ENCODE measurements around the gene NCKAP5.

Gene NCKAP5

GRCh38 chr2:132837769-132838168 lies 730.5 kb downstream of the NCKAP5 start:
- no peak overlapping the region for H3K23ac ChIP-seq (ENCODE audit: low read depth, low read length, poor library complexity)
- H3K27me3 ChIP-seq (ENCODE audit: control insufficient read depth in 3 of 3, insufficient read depth in 3 of 3, low read depth in 1 of 3, low read length in 3 of 3): no peaks in the 10 kb centered on the region
- peak overlapping the region; percentile 15 for H3K18ac ChIP-seq (ENCODE audit: low read length)
- H3K9me3 ChIP-seq (replicated peaks in 1 of 2; ENCODE audit: control insufficient read depth in 2 of 2, insufficient read depth in 1 of 2, low read depth in 1 of 2, low read length in 2 of 2): peaks cover 0 to 47% of the 10 kb centered on the region in 2 donors
- H3K79me1 ChIP-seq (ENCODE audit: low read depth, low read length): no peaks in the 10 kb centered on the region
- H3K4me3 ChIP-seq (ENCODE audit: low read length in 2 of 2): no peak overlapping the region
- no CpG with 5 or more reads among the region's 1 CpG for WGBS, 2 donors (ENCODE audit: extremely low coverage in 2 of 2, insufficient read length in 2 of 2, insufficient replicate concordance in 1 of 2)
- no peak overlapping the region for H3K27ac ChIP-seq (replicated peaks; ENCODE audit: low read length)
- H4K8ac ChIP-seq (ENCODE audit: low read depth, low read length): no peak overlapping the region
- peaks cover 0 to 3% of the 10 kb centered on the region in 2 donors for H3K4me1 ChIP-seq (ENCODE audit: control insufficient read depth in 2 of 2, insufficient read depth in 1 of 2, low read depth in 1 of 2, low read length in 2 of 2)
- no peak overlapping the region for H2AK5ac ChIP-seq (ENCODE audit: low read depth, low read length)
- H3K14ac ChIP-seq (ENCODE audit: low read length): no peak overlapping the region
- no peak overlapping the region for H2AFZ ChIP-seq (ENCODE audit: low read length)
- no peak overlapping the region for H2BK12ac ChIP-seq (ENCODE audit: low read length)
- H3K4ac ChIP-seq (ENCODE audit: low read length): no peak overlapping the region
- H4K91ac ChIP-seq (ENCODE audit: low read depth, low read length, poor library complexity): no peak overlapping the region
- H3K9ac ChIP-seq (ENCODE audit: low read depth, low read length, poor library complexity): no peak overlapping the region
- no peak overlapping the region for H2BK15ac ChIP-seq (ENCODE audit: low read length)
- no peak overlapping the region for H2BK120ac ChIP-seq (ENCODE audit: low read depth, low read length)
- H3K36me3 ChIP-seq (replicated peaks in 1 of 2; ENCODE audit: control insufficient read depth in 2 of 2, insufficient read depth in 2 of 2, low read length in 2 of 2): peaks cover 0 to 40% of the 10 kb centered on the region in 2 donors
- no peak overlapping the region for H2BK5ac ChIP-seq (ENCODE audit: low read length)
- H3K4me2 ChIP-seq (ENCODE audit: insufficient read depth, low read length, poor library complexity, severe bottlenecking): no peak overlapping the region
- DNase-seq (ENCODE audit: low spot score): no peak

GRCh38 chr2:132830321-132830827 lies 737.9 kb downstream of the NCKAP5 start:
- peaks cover 0 to 28% of the 10 kb centered on the region in 2 donors for H3K9me3 ChIP-seq (replicated peaks in 1 of 2; ENCODE audit: control insufficient read depth in 2 of 2, insufficient read depth in 1 of 2, low read depth in 1 of 2, low read length in 2 of 2)
- no peak overlapping the region for H2BK120ac ChIP-seq (ENCODE audit: low read depth, low read length)
- H3K23ac ChIP-seq (ENCODE audit: low read depth, low read length, poor library complexity): no peak overlapping the region
- no peaks in the 10 kb centered on the region for H3K79me1 ChIP-seq (ENCODE audit: low read depth, low read length)
- H3K27me3 ChIP-seq (ENCODE audit: control insufficient read depth in 3 of 3, insufficient read depth in 3 of 3, low read depth in 1 of 3, low read length in 3 of 3): no peaks in the 10 kb centered on the region
- no peak overlapping the region for H4K8ac ChIP-seq (ENCODE audit: low read depth, low read length)
- H2BK15ac ChIP-seq (ENCODE audit: low read length): no peak overlapping the region
- no peak overlapping the region for H3K4me3 ChIP-seq (ENCODE audit: low read length in 2 of 2)
- H2BK5ac ChIP-seq (ENCODE audit: low read length): no peak overlapping the region
- no peak overlapping the region for H3K9ac ChIP-seq (ENCODE audit: low read depth, low read length, poor library complexity)
- no peak overlapping the region for H3K18ac ChIP-seq (ENCODE audit: low read length)
- WGBS, 2 donors (ENCODE audit: extremely low coverage in 2 of 2, insufficient read length in 2 of 2, insufficient replicate concordance in 1 of 2): no CpG with 5 or more reads among the region's 3 CpGs
- H2BK12ac ChIP-seq (ENCODE audit: low read length): no peak overlapping the region
- no peak overlapping the region for H2AFZ ChIP-seq (ENCODE audit: low read length)
- no peak for DNase-seq (ENCODE audit: low spot score)
- no peak overlapping the region for H3K14ac ChIP-seq (ENCODE audit: low read length)
- H3K4ac ChIP-seq (ENCODE audit: low read length): no peak overlapping the region
- no peak overlapping the region for H3K27ac ChIP-seq (replicated peaks; ENCODE audit: low read length)
- no peak overlapping the region for H2AK5ac ChIP-seq (ENCODE audit: low read depth, low read length)
- H3K4me1 ChIP-seq (ENCODE audit: control insufficient read depth in 2 of 2, insufficient read depth in 1 of 2, low read depth in 1 of 2, low read length in 2 of 2): peaks cover 0 to 2% of the 10 kb centered on the region in 2 donors
- H4K91ac ChIP-seq (ENCODE audit: low read depth, low read length, poor library complexity): no peak overlapping the region
- no peak overlapping the region for H3K4me2 ChIP-seq (ENCODE audit: insufficient read depth, low read length, poor library complexity, severe bottlenecking)
- peaks cover 0 to 32% of the 10 kb centered on the region in 2 donors for H3K36me3 ChIP-seq (replicated peaks in 1 of 2; ENCODE audit: control insufficient read depth in 2 of 2, insufficient read depth in 2 of 2, low read length in 2 of 2)

GRCh38 chr2:132825601-132826000 lies 742.7 kb downstream of the NCKAP5 start:
- Histone ChIP-seq H3K18ac (ENCODE audit: low read length) (no peak overlapping the region), H3K9ac (ENCODE audit: low read depth, low read length, poor library complexity) (no peak overlapping the region), H3K27ac (replicated peaks; ENCODE audit: low read length) (no peak overlapping the region)

DNA sequence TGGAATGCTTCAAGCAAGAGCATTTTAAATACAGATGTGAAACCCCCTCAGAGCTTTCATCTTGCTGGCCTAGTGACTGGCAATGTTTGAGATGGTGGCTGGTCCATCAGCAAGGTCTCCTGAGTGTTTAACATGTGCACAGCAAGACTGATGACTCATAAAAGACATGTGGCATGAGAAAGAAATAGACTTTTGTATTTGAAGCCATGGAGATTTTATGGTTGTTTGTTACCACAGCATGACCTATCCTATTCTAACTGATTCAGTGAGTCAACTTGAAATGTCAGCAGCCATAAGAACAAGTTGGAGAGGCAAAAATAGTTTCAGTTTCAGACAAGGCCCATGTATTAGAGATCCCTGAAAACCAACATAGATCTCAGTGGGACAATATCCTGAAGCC lies 743.5 kb downstream of the NCKAP5 start:
- H4K91ac ChIP-seq (ENCODE audit: low read depth, low read length, poor library complexity): no peak overlapping the region
- H2BK15ac ChIP-seq (ENCODE audit: low read length): no peak overlapping the region
- no peak overlapping the region for H3K4me3 ChIP-seq (ENCODE audit: low read length in 2 of 2)
- H3K27me3 ChIP-seq (ENCODE audit: control insufficient read depth in 3 of 3, insufficient read depth in 3 of 3, low read depth in 1 of 3, low read length in 3 of 3): no peaks in the 10 kb centered on the region
- H3K14ac ChIP-seq (ENCODE audit: low read length): no peak overlapping the region
- no peak for DNase-seq (ENCODE audit: low spot score)
- no peaks in the 10 kb centered on the region for H3K4me1 ChIP-seq (ENCODE audit: control insufficient read depth in 2 of 2, insufficient read depth in 1 of 2, low read depth in 1 of 2, low read length in 2 of 2)
- no peak overlapping the region for H2BK120ac ChIP-seq (ENCODE audit: low read depth, low read length)
- no peak overlapping the region for H2BK5ac ChIP-seq (ENCODE audit: low read length)
- no peak overlapping the region for H4K8ac ChIP-seq (ENCODE audit: low read depth, low read length)
- H3K4ac ChIP-seq (ENCODE audit: low read length): no peak overlapping the region
- no peak overlapping the region for H2BK12ac ChIP-seq (ENCODE audit: low read length)
- no peak overlapping the region for H3K18ac ChIP-seq (ENCODE audit: low read length)
- H3K79me1 ChIP-seq (ENCODE audit: low read depth, low read length): no peaks in the 10 kb centered on the region
- H2AFZ ChIP-seq (ENCODE audit: low read length): no peak overlapping the region
- no peak overlapping the region for H3K23ac ChIP-seq (ENCODE audit: low read depth, low read length, poor library complexity)
- H3K27ac ChIP-seq (replicated peaks; ENCODE audit: low read length): no peak overlapping the region
- H2AK5ac ChIP-seq (ENCODE audit: low read depth, low read length): no peak overlapping the region
- no peak overlapping the region for H3K4me2 ChIP-seq (ENCODE audit: insufficient read depth, low read length, poor library complexity, severe bottlenecking)
- peaks cover 0 to 9% of the 10 kb centered on the region in 2 donors for H3K9me3 ChIP-seq (replicated peaks in 1 of 2; ENCODE audit: control insufficient read depth in 2 of 2, insufficient read depth in 1 of 2, low read depth in 1 of 2, low read length in 2 of 2)
- no peak overlapping the region for H3K9ac ChIP-seq (ENCODE audit: low read depth, low read length, poor library complexity)
- H3K36me3 ChIP-seq (replicated peaks in 1 of 2; ENCODE audit: control insufficient read depth in 2 of 2, insufficient read depth in 2 of 2, low read length in 2 of 2): peaks cover 0 to 25% of the 10 kb centered on the region in 2 donors

More at GRCh38 chr2:132825601-132826000, 742.7 kb downstream of the NCKAP5 start:
- DNase-seq (ENCODE audit: low spot score): no peak
- Histone ChIP-seq H2AFZ (ENCODE audit: low read length) (no peak overlapping the region), H3K4ac (ENCODE audit: low read length) (no peak overlapping the region), H3K4me3 (ENCODE audit: low read length in 2 of 2) (no peak overlapping the region), H4K91ac (ENCODE audit: low read depth, low read length, poor library complexity) (no peak overlapping the region), H3K23ac (ENCODE audit: low read depth, low read length, poor library complexity) (no peak overlapping the region), H3K4me2 (ENCODE audit: insufficient read depth, low read length, poor library complexity, severe bottlenecking) (no peak overlapping the region), H2BK12ac (ENCODE audit: low read length) (no peak overlapping the region), H2BK5ac (ENCODE audit: low read length) (no peak overlapping the region), H2AK5ac (ENCODE audit: low read depth, low read length) (no peak overlapping the region), H2BK15ac (ENCODE audit: low read length) (no peak overlapping the region), H3K4me1 (ENCODE audit: control insufficient read depth in 2 of 2, insufficient read depth in 1 of 2, low read depth in 1 of 2, low read length in 2 of 2) (peaks cover 0 to 2% of the 10 kb centered on the region in 2 donors), H2BK120ac (ENCODE audit: low read depth, low read length) (no peak overlapping the region), H3K9me3 (replicated peaks in 1 of 2; ENCODE audit: control insufficient read depth in 2 of 2, insufficient read depth in 1 of 2, low read depth in 1 of 2, low read length in 2 of 2) (peaks cover 0 to 9% of the 10 kb centered on the region in 2 donors), H3K27me3 (ENCODE audit: control insufficient read depth in 3 of 3, insufficient read depth in 3 of 3, low read depth in 1 of 3, low read length in 3 of 3) (no peaks in the 10 kb centered on the region), H3K79me1 (ENCODE audit: low read depth, low read length) (no peaks in the 10 kb centered on the region), H3K36me3 (replicated peaks in 1 of 2; ENCODE audit: control insufficient read depth in 2 of 2, insufficient read depth in 2 of 2, low read length in 2 of 2) (peaks cover 0 to 28% of the 10 kb centered on the region in 2 donors), H4K8ac (ENCODE audit: low read depth, low read length) (no peak overlapping the region), H3K14ac (ENCODE audit: low read length) (no peak overlapping the region)
- no CpG with 5 or more reads among the region's 2 CpGs for WGBS, 2 donors (ENCODE audit: extremely low coverage in 2 of 2, insufficient read length in 2 of 2, insufficient replicate concordance in 1 of 2)
